MM.1S (cell line): ENCODE data around the gene KCNQ5.
A peak's percentile ranks its signal among the peaks of the same experiment; 100 is the strongest.

Source experiments
- DNase-seq: peaks from one replicate; pipeline ENCODE4 v3.0.0-alpha.2; 2015
- H2AFZ ChIP-seq: fragments of 300-600 bp; sonication (generic); 2 replicates; pipeline ENCODE4 v1.6.0; 2016; ENCODE audit warnings: antibody characterized with exemption, low read length
- H3F3A ChIP-seq: fragments of 300-600 bp; sonication (generic); 2 replicates; pipeline ENCODE4 v1.6.1; 2016; ENCODE audit warnings: mild to moderate bottlenecking, antibody characterized with exemption, low read length, moderate library complexity, mixed read lengths; ENCODE audit not compliant: insufficient read depth
- H3K27ac ChIP-seq: fragments of 300-600 bp; sonication (generic); 2 replicates; pipeline ENCODE4 v1.5.1; 2016; ENCODE audit warnings: mild to moderate bottlenecking, low read length
- H3K27me3 ChIP-seq: fragments of 300-600 bp; sonication (generic); replicated peaks from 2 replicates; pipeline ENCODE4 v1.6.0; 2016; ENCODE audit warnings: low read length; ENCODE audit not compliant: insufficient read depth
- H3K36me3 ChIP-seq: fragments of 300-600 bp; sonication (generic); replicated peaks from 2 replicates; pipeline ENCODE4 v1.6.1; 2016; ENCODE audit warnings: mild to moderate bottlenecking, low read length, mixed read lengths; ENCODE audit not compliant: insufficient read depth
- H3K4me1 ChIP-seq: fragments of 300-600 bp; sonication (generic); 2 replicates; pipeline ENCODE4 v1.6.1; 2016; ENCODE audit warnings: low read length, mixed read lengths
- H3K4me2 ChIP-seq: fragments of 300-600 bp; sonication (generic); 2 replicates; pipeline ENCODE4 v1.6.0; 2016; ENCODE audit warnings: low read depth, low read length
- H3K4me3 ChIP-seq: fragments of 300-600 bp; sonication (generic); 2 replicates; pipeline ENCODE4 v1.5.1; 2016; ENCODE audit warnings: low read length, mixed read lengths
- H3K79me2 ChIP-seq: fragments of 300-600 bp; sonication (generic); 2 replicates; pipeline ENCODE4 v1.6.1; 2016; ENCODE audit warnings: mixed run types, low read length, mixed read lengths
- H3K9ac ChIP-seq: fragments of 300-600 bp; sonication (generic); 2 replicates; pipeline ENCODE4 v1.6.1; 2016; ENCODE audit warnings: low read length, mixed read lengths
- H3K9me2 ChIP-seq: fragments of 300-600 bp; sonication (generic); replicated peaks from 2 replicates; pipeline ENCODE4 v1.6.1; 2016; ENCODE audit warnings: mild to moderate bottlenecking, low read length, mixed read lengths; ENCODE audit not compliant: insufficient read depth
- H3K9me3 ChIP-seq: fragments of 300-600 bp; sonication (generic); replicated peaks from 2 replicates; pipeline ENCODE4 v1.6.1; 2016; ENCODE audit warnings: mild to moderate bottlenecking, low read length, mixed read lengths; ENCODE audit not compliant: insufficient read depth
- H4K20me1 ChIP-seq: fragments of 300-600 bp; sonication (generic); 2 replicates; pipeline ENCODE4 v1.6.1; 2016; ENCODE audit warnings: mild to moderate bottlenecking, low read length, moderate library complexity, mixed read lengths; ENCODE audit not compliant: insufficient read depth
- CTCF ChIP-seq: fragments of 300-600 bp; sonication (generic); IDR thresholded peaks from 2 replicates; pipeline ENCODE4 v1.5.1; 2016; ENCODE audit warnings: antibody characterized with exemption, low read length, mixed read lengths
- EZH2 ChIP-seq: fragments of 300-600 bp; sonication (generic); optimal IDR thresholded peaks from 2 replicates; pipeline ENCODE3; 2017; ENCODE audit warnings: low read depth, mild to moderate bottlenecking, antibody characterized with exemption, low read length, mixed read lengths
- EZH2phosphoT487 ChIP-seq: fragments of 300-600 bp; sonication (generic); IDR thresholded peaks from 2 replicates; pipeline ENCODE4 v1.6.1; 2018; ENCODE audit warnings: antibody characterized with exemption, low read length

The KCNQ5 gene

GRCh38 chr6:72642435-72642834, 20.6 kb downstream of the KCNQ5 start:
- TF ChIP-seq EZH2phosphoT487 (no peak), CTCF (no peak), EZH2 (no peak)
- H4K20me1 ChIP-seq = no peaks in the 10 kb centered on the region
- peaks cover 7% of the 10 kb centered on the region; the same call in 1 of the 2 replicates for H3F3A ChIP-seq
- H3K9ac ChIP-seq = no peak overlapping the region
- no peaks in the 10 kb centered on the region for H3K36me3 ChIP-seq
- peaks cover 38% of the 10 kb centered on the region for H3K4me1 ChIP-seq
- H3K27ac ChIP-seq = peak overlapping the region; percentile 22; the same call in 1 of the 2 replicates
- 0 out of 2 replicates have a peak, but pooled peaks cover 5% of the 10 kb centered on the region for H3K27me3 ChIP-seq
- H3K4me2 ChIP-seq = peak overlapping the region; percentile 29; the same call in 1 of the 2 replicates
- no peak overlapping the region for H2AFZ ChIP-seq
- H3K79me2 ChIP-seq = peaks cover 86% of the 10 kb centered on the region
- H3K4me3 ChIP-seq = no peak overlapping the region
- no peaks in the 10 kb centered on the region for H3K9me3 ChIP-seq
- H3K9me2 ChIP-seq = no peaks in the 10 kb centered on the region
- peak; percentile 62 for DNase-seq

GRCh38 chr6:72643214-72643613, 21.4 kb downstream of the KCNQ5 start:
- H3K27ac ChIP-seq = no peak overlapping the region
- H3K9me3 ChIP-seq = no peaks in the 10 kb centered on the region
- H3K27me3 ChIP-seq = 0 out of 2 replicates have a peak, but pooled peaks cover 5% of the 10 kb centered on the region
- H3K4me2 ChIP-seq = no peak overlapping the region; the same call in 1 of the 2 replicates
- no peak overlapping the region for H3K9ac ChIP-seq
- H3K79me2 ChIP-seq = peaks cover 84% of the 10 kb centered on the region
- H3K4me3 ChIP-seq = no peak overlapping the region
- H2AFZ ChIP-seq = no peak overlapping the region
- H3K9me2 ChIP-seq = no peaks in the 10 kb centered on the region
- no peaks in the 10 kb centered on the region for H3K36me3 ChIP-seq
- H4K20me1 ChIP-seq = no peaks in the 10 kb centered on the region
- peaks cover 7% of the 10 kb centered on the region; the same call in 1 of the 2 replicates for H3F3A ChIP-seq
- H3K4me1 ChIP-seq = peaks cover 31% of the 10 kb centered on the region
- TF ChIP-seq CTCF = peak; percentile 20
- TF ChIP-seq EZH2 = no peak
- DNase-seq = no peak

- Histone ChIP-seq H3K9me3 (no peaks in the 10 kb centered on the region), H3K9ac (no peak overlapping the region), H3K4me2 (no peak overlapping the region), H3K36me3 (no peaks in the 10 kb centered on the region), H4K20me1 (no peaks in the 10 kb centered on the region), H3K79me2 (peaks cover 70% of the 10 kb centered on the region), H2AFZ (no peak overlapping the region), H3K4me3 (no peak overlapping the region), H3K4me1 (peaks cover 24% of the 10 kb centered on the region), H3K9me2 (no peaks in the 10 kb centered on the region), H3F3A (0 out of 2 replicates have a peak, but pooled peaks cover 3% of the 10 kb centered on the region), H3K27ac (no peak overlapping the region), H3K27me3 (no peaks in the 10 kb centered on the region)
- no peak for DNase-seq
- TF ChIP-seq CTCF = no peak
- no peak for TF ChIP-seq EZH2
- no peak for TF ChIP-seq EZH2phosphoT487
These were observed 25.0 kb downstream of the KCNQ5 start for GRCh38 chr6:72646604-72647485.
